ENCODE data around the gene OPALIN.

- TF ChIP-seq CSRNP3 (CRISPR knock-in tag; IDR thresholded peaks at IDR 0.05) (no peak), PATZ1 (CRISPR knock-in tag; IDR thresholded peaks at IDR 0.05; ENCODE audit: borderline replicate concordance) (no peak), PPARA (CRISPR knock-in tag; IDR thresholded peaks at IDR 0.05; ENCODE audit: borderline replicate concordance) (no peak), CREB5 (CRISPR knock-in tag; IDR thresholded peaks at IDR 0.05; ENCODE audit: low read depth) (no peak), CSDC2 (CRISPR knock-in tag; IDR thresholded peaks at IDR 0.05) (no peak), ZNF70 (CRISPR knock-in tag; IDR thresholded peaks at IDR 0.05) (no peak), TSHZ2 (CRISPR knock-in tag; IDR thresholded peaks at IDR 0.05) (no peak)
Observed at GRCh38 chr10:96295475-96295874, 63.3 kb downstream of the OPALIN start.
